GM12878 (cell line): ENCODE measurements around the gene ZYG11B. TPM values are rescaled to one million over a fixed set of nuclear protein-coding genes. Genes with fewer than 3 reads are reported as not detected.

Experiments
- ATAC-seq: fragments of 200-7000 bp; cut with Tn5 transposase; 3 replicates; pipeline ENCODE4 v1.9.1; 2020; ENCODE audit warnings: mild to moderate bottlenecking, moderate library complexity
- BruUV-seq: library from RNA; stranded (reverse); fragments of 400-500 nt; replicated peaks from 2 replicates; lab custom pipeline; 2021; lab: Mats Ljungman, UMichigan
- CTCF ChIA-PET: fragments of 300-600 bp; sonication (Branson Sonifier 250); formaldehyde crosslinking; extraction: SDS; loops from one replicate; lab custom pipeline; 2021; ENCODE audit warnings: inconsistent platforms; lab: Yijun Ruan, JAX
- POLR2A ChIA-PET: fragments of 350-600 bp; formaldehyde crosslinking; extraction: SDS; loops from one replicate; lab custom pipeline; 2021; ENCODE audit warnings: inconsistent platforms; lab: Charles Lee
- RAD21 ChIA-PET: fragments of 300-600 bp; sonication (Branson Sonifier 250); formaldehyde crosslinking; loops from one replicate; lab custom pipeline; 2023; ENCODE audit warnings: antibody characterized with exemption; ENCODE audit not compliant: unreplicated experiment; lab: Charles Lee
- SMC1A ChIA-PET: fragments of 300-600 bp; sonication (Branson Sonifier 250); formaldehyde crosslinking; loops from one replicate; lab custom pipeline; 2023; ENCODE audit not compliant: unreplicated experiment, uncharacterized antibody; lab: Charles Lee
- DNase-seq: peaks from one replicate; pipeline ENCODE4 v3.0.0-alpha.2; 2011; ENCODE audit warnings: low read depth, low spot score
- FAIRE-seq: peaks from 3 replicates; lab custom pipeline; 2011; peaks lifted over from hg19 to GRCh38; lab: Jason Lieb, UNC
- H2AFZ ChIP-seq: 2 replicates; pipeline ENCODE4 v1.6.0; 2011; ENCODE audit warnings: low read depth, low read length, control low read depth; ENCODE audit not compliant: control insufficient read depth
- H3K27ac ChIP-seq: 2 replicates; pipeline ENCODE4 v1.5.1; 2011; ENCODE audit warnings: control low read depth; ENCODE audit not compliant: control insufficient read depth, insufficient read depth
- H3K27me3 ChIP-seq, 2 experiments: replicated peaks in 1 of 2; 2 replicates each; pipeline versions ENCODE4 v1.6.0 to v1.6.1; 2011; ENCODE audit warnings: low read length in 1 of 2; ENCODE audit not compliant: control insufficient read depth in 2 of 2, insufficient read depth in 2 of 2
- H3K36me3 ChIP-seq, 2 experiments: 2 replicates each; pipeline ENCODE4 v1.5.1; 2011; ENCODE audit warnings: low read length in 1 of 2; ENCODE audit not compliant: control insufficient read depth in 2 of 2, insufficient read depth in 2 of 2
- H3K4me1 ChIP-seq: 2 replicates; pipeline ENCODE4 v1.6.1; 2011; ENCODE audit warnings: mild to moderate bottlenecking, low read length, moderate library complexity, mixed read lengths; ENCODE audit not compliant: control insufficient read depth, insufficient read depth
- H3K4me2 ChIP-seq: 2 replicates; pipeline ENCODE4 v1.6.0; 2011; ENCODE audit warnings: control low read depth; ENCODE audit not compliant: control insufficient read depth, insufficient read depth
- H3K4me3 ChIP-seq: fragments of 200-600 bp; sonication (generic); 2 replicates; pipeline ENCODE4 v1.5.1; 2016
- H3K79me2 ChIP-seq: 2 replicates; pipeline ENCODE4 v1.6.0; 2011; ENCODE audit warnings: low read length; ENCODE audit not compliant: control insufficient read depth, insufficient read depth
- H3K9ac ChIP-seq: 2 replicates; pipeline ENCODE4 v1.8.0; 2011; ENCODE audit warnings: low read length, control low read depth, mixed read lengths; ENCODE audit not compliant: control insufficient read depth, insufficient read depth
- H3K9me3 ChIP-seq: replicated peaks from 3 replicates; pipeline ENCODE4 v1.5.1; 2011; ENCODE audit warnings: mild to moderate bottlenecking, low read length; ENCODE audit not compliant: control insufficient read depth, insufficient read depth
- H4K20me1 ChIP-seq: 2 replicates; pipeline ENCODE4 v1.6.0; 2011; ENCODE audit not compliant: control insufficient read depth, insufficient read depth
- FOS ChIP-seq: IDR thresholded peaks from 3 replicates; pipeline ENCODE4 v1.6.1; 2011; ENCODE audit warnings: borderline replicate concordance; ENCODE audit not compliant: insufficient read length; ENCODE audit errors: extremely low read depth
- FOXK2 ChIP-seq: fragments of 450-650 bp; IDR thresholded peaks from 2 replicates; pipeline ENCODE4 v1.6.1; 2017; ENCODE audit warnings: mild to moderate bottlenecking, moderate library complexity
- IKZF1 ChIP-seq: fragments of 450-650 bp; conservative IDR thresholded peaks from 2 replicates; pipeline ENCODE4 v1.6.1; 2017; ENCODE audit warnings: antibody characterized with exemption, mild to moderate bottlenecking
- IKZF2 ChIP-seq, 2 experiments: fragments of 450-650 bp; IDR thresholded peaks; 2 replicates each; pipeline ENCODE4 v1.6.1; 2017; ENCODE audit warnings: mild to moderate bottlenecking in 2 of 2, moderate library complexity in 2 of 2
- MEF2B ChIP-seq: fragments of 450-650 bp; IDR thresholded peaks from 2 replicates; pipeline ENCODE4 v1.6.1; 2018; ENCODE audit warnings: mild to moderate bottlenecking, moderate library complexity; ENCODE audit not compliant: partially characterized antibody, poor library complexity, severe bottlenecking
- MYB ChIP-seq: fragments of 150-350 bp; IDR thresholded peaks from 2 replicates; pipeline ENCODE4 v1.6.1; 2014; ENCODE audit warnings: mild to moderate bottlenecking, low read depth, low read length, borderline replicate concordance
- NFYB ChIP-seq: IDR thresholded peaks from 2 replicates; pipeline ENCODE4 v1.6.1; 2011; ENCODE audit warnings: low read depth, mild to moderate bottlenecking, low read length, improper control_type of control experiment, moderate library complexity; ENCODE audit not compliant: insufficient read depth
- TAF1 ChIP-seq: IDR thresholded peaks from 2 replicates; pipeline ENCODE4 v1.6.1; 2011; ENCODE audit warnings: mild to moderate bottlenecking, low read depth, low read length, borderline replicate concordance
- TCF3 ChIP-seq: IDR thresholded peaks from 2 replicates; pipeline ENCODE4 v1.6.1; 2012; ENCODE audit warnings: low read depth, mild to moderate bottlenecking, low read length, borderline replicate concordance; ENCODE audit not compliant: insufficient read depth
- WGBS: methylation state at CpG from one replicate; pipeline ENCODE4 v1.1.6; 2016; ENCODE audit warnings: low lambda C conversion rate; ENCODE audit not compliant: insufficient replicate concordance, insufficient coverage; ENCODE audit errors: missing lambda C conversion rate; 5-methylcytosine and 5-hydroxymethylcytosine counted together
- in situ Hi-C: fragments of 300-500 bp; cut with MboI; formaldehyde crosslinking; loops from 9 replicates; pipeline ENCODE4 v1.14.3; 2018; ENCODE audit warnings: mixed read lengths
- intact Hi-C: fragments of 100-400 bp; cut with micrococcal nuclease; formaldehyde crosslinking; loops from one replicate; pipeline ENCODE4 v1.14.2; 2022; ENCODE audit not compliant: unreplicated experiment
- polyA plus RNA-seq, 11 experiments: library from polyadenylated mRNA; depleted of rRNA in 4 of 11; unstranded in 6 of 11; stranded (reverse) in 5 of 11; fragments of >200 nt; fragmentation: Nextera tagmentation in 4 of 11; fragmentation: Illumina TruSeq in 1 of 11; extraction: Ambion mirVana in 4 of 11; extraction: Trizol in 1 of 11; gene quantifications; 1 replicate in 1 of 11; 2 replicates in 10 of 11; pipeline versions ENCODE4 v1.2.1 to v1.2.3, GENCODE V29; 2011 to 2016; ENCODE audit warnings: inconsistent platforms in 2 of 11, missing spikeins in 2 of 11, low read depth in 1 of 11
- total RNA-seq, 4 experiments: library from RNA; depleted of rRNA in 3 of 4; stranded (reverse); fragments of >200 nt in 3 of 4; fragmentation: Illumina TruSeq in 1 of 4; extraction: Trizol in 1 of 4; gene quantifications; 2 replicates each; pipeline versions ENCODE4 v1.2.1 to v1.2.3, GENCODE V29; 2013 to 2021
- TF ChIP-seq, protein P1 (sequence below): fragments of 450-650 bp; IDR thresholded peaks from 2 replicates; pipeline ENCODE4 v1.6.1; 2017; ENCODE audit warnings: mild to moderate bottlenecking, moderate library complexity
- TF ChIP-seq, protein P2 (sequence below): fragments of 450-650 bp; formaldehyde crosslinking; IDR thresholded peaks from 2 replicates; pipeline ENCODE4 v1.4.0; 2022; ENCODE audit warnings: mild to moderate bottlenecking, moderate library complexity
- TF ChIP-seq, protein P3 (sequence below): fragments of 450-650 bp; IDR thresholded peaks from 2 replicates; pipeline ENCODE4 v1.6.1; 2016; ENCODE audit warnings: mild to moderate bottlenecking
- TF ChIP-seq, protein P4 (sequence below): IDR thresholded peaks from 2 replicates; pipeline ENCODE4 v1.6.1; 2011; ENCODE audit warnings: low read depth, low read length, improper control_type of control experiment, borderline replicate concordance

The ZYG11B gene
- total and polyA plus RNA-seq, 10 of the 15 experiments (the other 5 are each of a cell fraction or from before 2014, with no cell fraction given), result 1.8 to 8.5 (median 5.3) TPM

DNA sequence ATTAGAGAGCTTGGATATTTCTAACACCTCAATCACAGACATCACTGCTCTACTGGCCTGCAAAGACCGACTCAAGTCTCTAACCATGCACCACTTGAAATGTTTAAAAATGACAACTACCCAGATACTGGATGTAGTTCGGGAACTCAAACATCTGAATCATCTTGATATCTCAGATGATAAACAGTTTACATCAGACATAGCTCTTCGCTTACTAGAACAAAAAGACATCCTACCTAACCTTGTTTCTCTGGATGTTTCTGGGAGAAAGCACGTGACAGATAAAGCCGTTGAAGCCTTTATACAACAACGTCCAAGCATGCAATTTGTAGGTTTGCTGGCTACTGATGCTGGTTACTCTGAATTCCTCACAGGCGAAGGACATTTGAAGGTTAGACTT, 45.1 kb downstream of the ZYG11B start:
- intact Hi-C loops, result no loop called here
- no peaks in the 10 kb centered on the region for H3K9me3 ChIP-seq
- no peak overlapping the region for H3K27ac ChIP-seq
- H3K4me3 ChIP-seq, result no peak overlapping the region
- H3K36me3 ChIP-seq, result peaks cover 0 to 4% of the 10 kb centered on the region in 2 experiments; a peak in 2 of 4 replicates
- ChIA-PET CTCF (interaction anchor here (0.6 kb wide), 1 partner anchor 132 kb away, joined by 3 read pairs; no protein-coding TSS in a partner anchor), SMC1A (no interaction called here)
- whole genome bisulfite sequencing, result 95% methylated on average over 7 of the region's 7 CpGs
- no peak overlapping the region for H2AFZ ChIP-seq
- no peak for FAIRE-seq
- in situ Hi-C loops, result no loop called here
- TF ChIP-seq, protein P1, sequence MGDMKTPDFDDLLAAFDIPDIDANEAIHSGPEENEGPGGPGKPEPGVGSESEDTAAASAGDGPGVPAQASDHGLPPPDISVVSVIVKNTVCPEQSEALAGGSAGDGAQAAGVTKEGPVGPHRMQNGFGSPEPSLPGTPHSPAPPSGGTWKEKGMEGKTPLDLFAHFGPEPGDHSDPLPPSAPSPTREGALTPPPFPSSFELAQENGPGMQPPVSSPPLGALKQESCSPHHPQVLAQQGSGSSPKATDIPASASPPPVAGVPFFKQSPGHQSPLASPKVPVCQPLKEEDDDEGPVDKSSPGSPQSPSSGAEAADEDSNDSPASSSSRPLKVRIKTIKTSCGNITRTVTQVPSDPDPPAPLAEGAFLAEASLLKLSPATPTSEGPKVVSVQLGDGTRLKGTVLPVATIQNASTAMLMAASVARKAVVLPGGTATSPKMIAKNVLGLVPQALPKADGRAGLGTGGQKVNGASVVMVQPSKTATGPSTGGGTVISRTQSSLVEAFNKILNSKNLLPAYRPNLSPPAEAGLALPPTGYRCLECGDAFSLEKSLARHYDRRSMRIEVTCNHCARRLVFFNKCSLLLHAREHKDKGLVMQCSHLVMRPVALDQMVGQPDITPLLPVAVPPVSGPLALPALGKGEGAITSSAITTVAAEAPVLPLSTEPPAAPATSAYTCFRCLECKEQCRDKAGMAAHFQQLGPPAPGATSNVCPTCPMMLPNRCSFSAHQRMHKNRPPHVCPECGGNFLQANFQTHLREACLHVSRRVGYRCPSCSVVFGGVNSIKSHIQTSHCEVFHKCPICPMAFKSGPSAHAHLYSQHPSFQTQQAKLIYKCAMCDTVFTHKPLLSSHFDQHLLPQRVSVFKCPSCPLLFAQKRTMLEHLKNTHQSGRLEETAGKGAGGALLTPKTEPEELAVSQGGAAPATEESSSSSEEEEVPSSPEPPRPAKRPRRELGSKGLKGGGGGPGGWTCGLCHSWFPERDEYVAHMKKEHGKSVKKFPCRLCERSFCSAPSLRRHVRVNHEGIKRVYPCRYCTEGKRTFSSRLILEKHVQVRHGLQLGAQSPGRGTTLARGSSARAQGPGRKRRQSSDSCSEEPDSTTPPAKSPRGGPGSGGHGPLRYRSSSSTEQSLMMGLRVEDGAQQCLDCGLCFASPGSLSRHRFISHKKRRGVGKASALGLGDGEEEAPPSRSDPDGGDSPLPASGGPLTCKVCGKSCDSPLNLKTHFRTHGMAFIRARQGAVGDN, result no peak
- TF ChIP-seq, protein P2, sequence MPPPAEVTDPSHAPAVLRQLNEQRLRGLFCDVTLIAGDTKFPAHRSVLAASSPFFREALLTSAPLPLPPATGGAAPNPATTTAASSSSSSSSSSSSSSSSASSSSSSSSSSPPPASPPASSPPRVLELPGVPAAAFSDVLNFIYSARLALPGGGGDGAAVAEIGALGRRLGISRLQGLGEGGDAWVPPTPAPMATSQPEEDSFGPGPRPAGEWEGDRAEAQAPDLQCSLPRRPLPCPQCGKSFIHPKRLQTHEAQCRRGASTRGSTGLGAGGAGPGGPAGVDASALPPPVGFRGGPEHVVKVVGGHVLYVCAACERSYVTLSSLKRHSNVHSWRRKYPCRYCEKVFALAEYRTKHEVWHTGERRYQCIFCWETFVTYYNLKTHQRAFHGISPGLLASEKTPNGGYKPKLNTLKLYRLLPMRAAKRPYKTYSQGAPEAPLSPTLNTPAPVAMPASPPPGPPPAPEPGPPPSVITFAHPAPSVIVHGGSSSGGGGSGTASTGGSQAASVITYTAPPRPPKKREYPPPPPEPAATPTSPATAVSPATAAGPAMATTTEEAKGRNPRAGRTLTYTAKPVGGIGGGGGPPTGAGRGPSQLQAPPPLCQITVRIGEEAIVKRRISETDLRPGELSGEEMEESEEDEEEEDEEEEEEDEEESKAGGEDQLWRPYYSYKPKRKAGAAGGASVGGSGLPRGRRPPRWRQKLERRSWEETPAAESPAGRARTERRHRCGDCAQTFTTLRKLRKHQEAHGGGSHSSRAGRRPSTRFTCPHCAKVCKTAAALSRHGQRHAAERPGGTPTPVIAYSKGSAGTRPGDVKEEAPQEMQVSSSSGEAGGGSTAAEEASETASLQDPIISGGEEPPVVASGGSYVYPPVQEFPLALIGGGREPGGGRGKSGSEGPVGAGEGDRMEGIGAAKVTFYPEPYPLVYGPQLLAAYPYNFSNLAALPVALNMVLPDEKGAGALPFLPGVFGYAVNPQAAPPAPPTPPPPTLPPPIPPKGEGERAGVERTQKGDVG (CRISPR knock-in tag), result no peak
- TF ChIP-seq FOXK2 (no peak), IKZF1 (no peak), TCF3 (no peak), MEF2B (no peak), TAF1 (no peak), NFYB (no peak), IKZF2 (IDR thresholded peaks at IDR 0.05) (no peak), FOS (no peak), MYB (no peak)
- TF ChIP-seq, protein P3, sequence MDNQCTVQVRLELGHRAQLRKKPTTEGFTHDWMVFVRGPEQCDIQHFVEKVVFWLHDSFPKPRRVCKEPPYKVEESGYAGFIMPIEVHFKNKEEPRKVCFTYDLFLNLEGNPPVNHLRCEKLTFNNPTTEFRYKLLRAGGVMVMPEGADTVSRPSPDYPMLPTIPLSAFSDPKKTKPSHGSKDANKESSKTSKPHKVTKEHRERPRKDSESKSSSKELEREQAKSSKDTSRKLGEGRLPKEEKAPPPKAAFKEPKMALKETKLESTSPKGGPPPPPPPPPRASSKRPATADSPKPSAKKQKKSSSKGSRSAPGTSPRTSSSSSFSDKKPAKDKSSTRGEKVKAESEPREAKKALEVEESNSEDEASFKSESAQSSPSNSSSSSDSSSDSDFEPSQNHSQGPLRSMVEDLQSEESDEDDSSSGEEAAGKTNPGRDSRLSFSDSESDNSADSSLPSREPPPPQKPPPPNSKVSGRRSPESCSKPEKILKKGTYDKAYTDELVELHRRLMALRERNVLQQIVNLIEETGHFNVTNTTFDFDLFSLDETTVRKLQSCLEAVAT, result no peak
- TF ChIP-seq, protein P4, sequence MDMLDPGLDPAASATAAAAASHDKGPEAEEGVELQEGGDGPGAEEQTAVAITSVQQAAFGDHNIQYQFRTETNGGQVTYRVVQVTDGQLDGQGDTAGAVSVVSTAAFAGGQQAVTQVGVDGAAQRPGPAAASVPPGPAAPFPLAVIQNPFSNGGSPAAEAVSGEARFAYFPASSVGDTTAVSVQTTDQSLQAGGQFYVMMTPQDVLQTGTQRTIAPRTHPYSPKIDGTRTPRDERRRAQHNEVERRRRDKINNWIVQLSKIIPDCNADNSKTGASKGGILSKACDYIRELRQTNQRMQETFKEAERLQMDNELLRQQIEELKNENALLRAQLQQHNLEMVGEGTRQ, result no peak
- TF ChIP-seq, all 136 proteins: peak for 0
- no peak overlapping the region for H3K9ac ChIP-seq
- DNase-seq (no peak), ATAC-seq (no peak)
- RAD21 ChIA-PET, result no interaction called here
- TSS peak; percentile 78 for BruUV-seq
- no peaks in the 10 kb centered on the region for H3K27me3 ChIP-seq
- POLR2A ChIA-PET, result interaction anchor here (0.6 kb wide), 1 partner anchor 11 kb away, joined by 4 read pairs; no protein-coding TSS in a partner anchor
- no peaks in the 10 kb centered on the region for H4K20me1 ChIP-seq
- no peaks in the 10 kb centered on the region for H3K79me2 ChIP-seq
- no peak overlapping the region for H3K4me2 ChIP-seq
- H3K4me1 ChIP-seq, result no peaks in the 10 kb centered on the region
